ENCODE results near the gene C10orf62. TPM values are rescaled to one million over a fixed set of nuclear protein-coding genes. Genes with fewer than 3 reads are reported as not detected.
"Not testable (repeated sequence)": the region's sequence is repeated elsewhere in the genome, so short reads cannot be mapped to it uniquely, and the experiment has no call there.

C10orf62 gene
- total RNA-seq, 1 donor from 2014 or later = 0.12 TPM

- no peak for TF ChIP-seq CTCF (conservative IDR thresholded peaks at IDR 0.05; ENCODE audit: low read depth, low read length)
- no peak for DNase-seq (ENCODE audit: low read depth)
- H3K4me3 ChIP-seq (ENCODE audit: low read depth, low read length) = no peak overlapping the region
These were observed 46.1 kb downstream of the C10orf62 start for GRCh38 chr10:97635577-97635976.

GRCh38 chr10:97639090-97639489 lies 49.6 kb downstream of the C10orf62 start:
- H3K4me3 ChIP-seq (ENCODE audit: low read depth, low read length); DNase-seq (ENCODE audit: low read depth): not testable (repeated sequence)

GRCh38 chr10:97640174-97640867 lies 50.8 kb downstream of the C10orf62 start, which contains the start of gene PI4K2A:
TSS of gene PI4K2A (plus strand) at chr10:97640671. CDS start at chr10:97640743, 72 bp downstream.
- H3K4me3 ChIP-seq (ENCODE audit: low read depth, low read length) = peak within 1 kb of the TSS; percentile 84
- no peak for TF ChIP-seq CTCF (conservative IDR thresholded peaks at IDR 0.05; ENCODE audit: low read depth, low read length)
- peak; percentile 91 for DNase-seq (ENCODE audit: low read depth)

Other genes with a start within 250 kb of the C10orf62 start
- gene RRP12, start 188.4 kb upstream of the C10orf62 start, total RNA-seq = 23.5 and 46.3 TPM in 2 replicates
- gene PGAM1, start 163.5 kb upstream of the C10orf62 start, total RNA-seq = 629 and 772 TPM in 2 replicates
- 34.2 and 65.3 TPM in 2 replicates for gene EXOSC1, start 143.7 kb upstream of the C10orf62 start, total RNA-seq
- 44.7 and 78.0 TPM in 2 replicates for gene ZDHHC16, start 143.5 kb upstream of the C10orf62 start, total RNA-seq
- gene MMS19, start 91.3 kb upstream of the C10orf62 start, total RNA-seq = 103 and 108 TPM in 2 replicates
- 21.6 and 23.6 TPM in 2 replicates for gene UBTD1, start 90.8 kb upstream of the C10orf62 start, total RNA-seq
- gene ANKRD2, start 16.9 kb upstream of the C10orf62 start, total RNA-seq = 3.3 and 6.8 TPM in 2 replicates
- gene HOGA1, start 5.3 kb upstream of the C10orf62 start, total RNA-seq = 4.1 and 10.8 TPM in 2 replicates
- 3.6 and 5.7 TPM in 2 replicates for gene MORN4, start 43.8 kb downstream of the C10orf62 start, total RNA-seq
- gene PI4K2A, start 51.0 kb downstream of the C10orf62 start, total RNA-seq = 14.0 and 28.6 TPM in 2 replicates
- gene AVPI1, start 97.5 kb downstream of the C10orf62 start, total RNA-seq = 6.5 and 12.0 TPM in 2 replicates
- gene MARVELD1, start 124.0 kb downstream of the C10orf62 start, total RNA-seq = 21.2 and 30.5 TPM in 2 replicates
- 13.5 and 23.6 TPM in 2 replicates for gene ZFYVE27, start 147.4 kb downstream of the C10orf62 start, total RNA-seq
- gene SFRP5, start 182.3 kb downstream of the C10orf62 start, total RNA-seq = not detected in 2 replicates

All from epithelial cell of proximal tubule (primary cell).